Endothelial cell of umbilical vein (primary cell): ENCODE data around the gene BAG3. TPM values are rescaled to one million over a fixed set of nuclear protein-coding genes. Genes with fewer than 3 reads are reported as not detected.

ENCODE experiments used
- BruUV-seq: library from RNA; stranded (reverse); fragments of 400-500 nt; replicated peaks from 2 replicates; lab custom pipeline; 2021; lab: Mats Ljungman, UMichigan
- CTCF ChIA-PET: fragments of 300-600, 350-600 bp; sonication (Branson Sonifier 250); formaldehyde crosslinking; loops from one replicate; lab custom pipeline; 2021; ENCODE audit warnings: antibody characterized with exemption, inconsistent platforms; lab: Charles Lee
- POLR2A ChIA-PET: fragments of 300-600, 350-600 bp; sonication (Branson Sonifier 250); formaldehyde crosslinking; loops from one replicate; lab custom pipeline; 2021; ENCODE audit warnings: antibody characterized with exemption, inconsistent platforms; lab: Charles Lee
- DNase-seq: peaks from one replicate; pipeline ENCODE4 v3.0.0-alpha.2; 2011; ENCODE audit warnings: low read depth, low spot score
- FAIRE-seq: peaks from 2 replicates; lab custom pipeline; 2011; peaks lifted over from hg19 to GRCh38; lab: Jason Lieb, UNC
- H2AFZ ChIP-seq: 2 replicates; pipeline ENCODE4 v1.6.0; 2012; ENCODE audit warnings: low read depth, low read length, control low read depth, inconsistent platforms
- H3K27ac ChIP-seq: 2 replicates; pipeline ENCODE4 v1.5.1; 2011; ENCODE audit warnings: low read depth, mild to moderate bottlenecking, control low read depth, low read length, moderate library complexity; ENCODE audit not compliant: insufficient read depth
- H3K27me3 ChIP-seq, 2 experiments: 2 replicates each; pipeline versions ENCODE4 v1.6.0 to v1.6.1; 2011; ENCODE audit warnings: low read length in 2 of 2, mixed read lengths in 1 of 2; ENCODE audit not compliant: control insufficient read depth in 2 of 2, insufficient read depth in 2 of 2
- H3K36me3 ChIP-seq, 2 experiments: 2 replicates in 1 of 2; 3 replicates in 1 of 2; pipeline ENCODE4 v1.5.1; 2011; ENCODE audit warnings: low read length in 2 of 2, mild to moderate bottlenecking in 1 of 2, moderate library complexity in 1 of 2; ENCODE audit not compliant: control insufficient read depth in 2 of 2, insufficient read depth in 2 of 2; ENCODE audit errors: extremely low read depth in 1 of 2
- H3K4me1 ChIP-seq: 3 replicates; pipeline ENCODE4 v1.5.1; 2011; ENCODE audit warnings: mild to moderate bottlenecking, low read length; ENCODE audit not compliant: control insufficient read depth, insufficient read depth; ENCODE audit errors: extremely low read depth
- H3K4me2 ChIP-seq: 2 replicates; pipeline ENCODE4 v1.6.1; 2011; ENCODE audit warnings: low read length, control low read depth, mixed read lengths; ENCODE audit not compliant: insufficient read depth
- H3K4me3 ChIP-seq, 3 experiments: fragments of 200-600 bp in 1 of 3; sonication (generic), shearing (Covaris generic) in 1 of 3; replicated peaks in 1 of 3; 2 replicates each; pipeline ENCODE4 v1.5.1; 2011 to 2016; ENCODE audit warnings: control low read depth in 3 of 3, low read length in 3 of 3, mild to moderate bottlenecking in 2 of 3, inconsistent platforms in 1 of 3, low read depth in 1 of 3, moderate library complexity in 1 of 3; ENCODE audit not compliant: insufficient read depth in 1 of 3
- H3K79me2 ChIP-seq: 2 replicates; pipeline ENCODE4 v1.6.0; 2012; ENCODE audit warnings: low read length, inconsistent platforms; ENCODE audit not compliant: control insufficient read depth, insufficient read depth
- H3K9ac ChIP-seq: replicated peaks from 2 replicates; pipeline ENCODE3; 2011; ENCODE audit warnings: low read length, control low read depth; ENCODE audit not compliant: insufficient read depth; ENCODE audit errors: extremely low read depth
- H3K9me1 ChIP-seq: replicated peaks from 3 replicates; pipeline ENCODE4 v1.6.0; 2011; ENCODE audit warnings: mild to moderate bottlenecking, low read length; ENCODE audit not compliant: control insufficient read depth, insufficient read depth; ENCODE audit errors: extremely low read depth
- H3K9me3 ChIP-seq: replicated peaks from 2 replicates; pipeline ENCODE4 v1.5.1; 2012; ENCODE audit warnings: low read length, inconsistent platforms; ENCODE audit not compliant: control insufficient read depth, insufficient read depth
- H4K20me1 ChIP-seq: replicated peaks from 2 replicates; pipeline ENCODE3; 2011; ENCODE audit warnings: mild to moderate bottlenecking, low read length; ENCODE audit not compliant: control insufficient read depth, insufficient read depth; ENCODE audit errors: extremely low read depth
- CTCF ChIP-seq, 2 donors: IDR thresholded peaks; 1 replicate in 1 of 2; 2 replicates in 1 of 2; pipeline ENCODE4 v1.5.1; 2011; ENCODE audit warnings: low read length in 2 of 2, mild to moderate bottlenecking in 2 of 2, moderate library complexity in 2 of 2, control low read depth in 1 of 2, inconsistent platforms in 1 of 2, low read depth in 1 of 2; ENCODE audit not compliant: insufficient read depth in 1 of 2; ENCODE audit errors: extremely low read depth in 1 of 2
- EZH2 ChIP-seq: IDR thresholded peaks from 2 replicates; pipeline ENCODE4 v1.6.1; 2012; ENCODE audit warnings: borderline replicate concordance, low read depth, mild to moderate bottlenecking, moderate library complexity, low read length, inconsistent platforms; ENCODE audit not compliant: severe bottlenecking
- FOS ChIP-seq: IDR thresholded peaks from 2 replicates; pipeline ENCODE4 v1.6.1; 2011; ENCODE audit warnings: mild to moderate bottlenecking, low read length, moderate library complexity, borderline replicate concordance; ENCODE audit not compliant: insufficient read depth
- GATA2 ChIP-seq: IDR thresholded peaks from 2 replicates; pipeline ENCODE4 v1.7.0; 2011; ENCODE audit warnings: low read depth, mild to moderate bottlenecking, moderate library complexity, mixed read lengths, low read length; ENCODE audit not compliant: insufficient read length, insufficient read depth
- JUN ChIP-seq: IDR thresholded peaks from 2 replicates; pipeline ENCODE4 v1.6.1; 2011; ENCODE audit warnings: borderline replicate concordance, low read depth; ENCODE audit not compliant: insufficient read length, insufficient read depth
- MAX ChIP-seq: IDR thresholded peaks from 2 replicates; pipeline ENCODE4 v1.6.1; 2011; ENCODE audit not compliant: insufficient read depth, insufficient read length
- MYC ChIP-seq: IDR thresholded peaks from one replicate; pipeline ENCODE4 v1.6.1; 2011; ENCODE audit warnings: mild to moderate bottlenecking, low read depth, low read length
- POLR2A ChIP-seq: IDR thresholded peaks from 2 replicates; pipeline ENCODE4 v1.6.1; 2012; ENCODE audit warnings: low read depth, mild to moderate bottlenecking, control low read depth, low read length
- POLR2AphosphoS5 ChIP-seq: IDR thresholded peaks from 2 replicates; pipeline ENCODE4 v1.6.1; 2012; ENCODE audit warnings: low read depth, mild to moderate bottlenecking, control low read depth, low read length, moderate library complexity; ENCODE audit not compliant: insufficient read depth
- dilution Hi-C: fragments of 300-500 bp; cut with MboI; formaldehyde crosslinking; loops from one replicate; pipeline ENCODE4 v1.15.0; 2019; ENCODE audit warnings: low sequenced_read_pairs; ENCODE audit not compliant: extremely low pct_ligation_motif_present
- intact Hi-C: fragments of 100-400 bp; cut with micrococcal nuclease; formaldehyde crosslinking; loops from one replicate; pipeline ENCODE4 v1.10.0; 2022
- polyA plus RNA-seq, 4 experiments: library from polyadenylated mRNA; depleted of rRNA in 3 of 4; stranded (reverse) in 3 of 4; unstranded in 1 of 4; fragments of >200 nt; gene quantifications; 2 replicates each; pipeline versions ENCODE4 v1.2.1 to v1.2.3, GENCODE V29; 2011 to 2012; ENCODE audit warnings: missing spikeins in 1 of 4
- total RNA-seq: library from RNA; stranded (reverse); gene quantifications from 2 replicates; pipeline ENCODE4 v1.2.3, GENCODE V29; 2021

The BAG3 gene
- total and polyA plus RNA-seq, 2 donors (not counting 3 experiments of a cell fraction or from before 2014, with no cell fraction given) = 25.2 to 66.7 TPM

- no peak for TF ChIP-seq FOS
- TF ChIP-seq EZH2 = no peak
- TF ChIP-seq GATA2 = no peak
- TF ChIP-seq POLR2AphosphoS5 = no peak
- no peak for TF ChIP-seq MYC
- TF ChIP-seq CTCF (IDR thresholded peaks at IDR 0.05; ENCODE audit: extremely low read depth in 1 of 2, insufficient read depth in 1 of 2, low read depth in 1 of 2, low read length in 2 of 2) = no peak
- no peak for TF ChIP-seq MAX
- TF ChIP-seq POLR2A = no peak
- TF ChIP-seq JUN = no peak
- dilution Hi-C loops = no loop called here
- POLR2A ChIA-PET = interaction anchor here (0.7 kb wide), 1 partner anchor 10 kb away, joined by 5 read pairs; no protein-coding TSS in a partner anchor
- H3K9ac ChIP-seq = no peak overlapping the region
- BruUV-seq = no TSS peak
- H3K4me1 ChIP-seq = peaks cover 6% of the 10 kb centered on the region
- no peak overlapping the region for H3K4me2 ChIP-seq
- H3K27ac ChIP-seq = no peak overlapping the region
- FAIRE-seq (no peak), DNase-seq (no peak)
- no peaks in the 10 kb centered on the region for H3K9me1 ChIP-seq
- CTCF ChIA-PET = interaction anchor here (0.6 to 1.0 kb wide), 2 partner anchors 13 to 17 kb away, joined by 3 to 4 read pairs; no protein-coding TSS in a partner anchor
- H3K27me3 ChIP-seq = peaks cover 0 to 2% of the 10 kb centered on the region in 2 experiments
- no peaks in the 10 kb centered on the region for H3K9me3 ChIP-seq
- no peaks in the 10 kb centered on the region for H3K79me2 ChIP-seq
- no peaks in the 10 kb centered on the region for H4K20me1 ChIP-seq
- intact Hi-C loops = no loop called here
- H2AFZ ChIP-seq = no peak overlapping the region
- H3K4me3 ChIP-seq = no peak overlapping the region
- H3K36me3 ChIP-seq = no peaks in the 10 kb centered on the region
Observed at GRCh38 chr10:119703903-119704508, 52.8 kb downstream of the BAG3 start.
